RWPE2 (cell line): ENCODE data around the gene AVL9.

Experiments
- ATAC-seq: fragments of 200-7000 bp; cut with Tn5 transposase; 3 replicates; pipeline ENCODE4 v1.9.1; 2021; ENCODE audit warnings: low read depth
- DNase-seq: peaks from one replicate; pipeline ENCODE4 v3.0.0-alpha.2; 2020; ENCODE audit warnings: low spot score
- H3K27ac ChIP-seq: fragments of 450-650 bp; 2 replicates; pipeline ENCODE4 v1.5.1; 2017; ENCODE audit warnings: mild to moderate bottlenecking; ENCODE audit not compliant: poor library complexity, severe bottlenecking
- H3K27me3 ChIP-seq: fragments of 250-450 bp; sonication (Bioruptor Pico); 2 replicates; pipeline ENCODE4 v1.5.1; 2021; ENCODE audit warnings: mild to moderate bottlenecking, moderate library complexity; ENCODE audit not compliant: insufficient read depth, poor library complexity, severe bottlenecking
- H3K36me3 ChIP-seq: fragments of 250-450 bp; sonication (Bioruptor Pico); 2 replicates; pipeline ENCODE4 v1.5.1; 2020; ENCODE audit warnings: low read depth, mild to moderate bottlenecking, moderate library complexity
- H3K4me1 ChIP-seq: fragments of 250-450 bp; sonication (Bioruptor Pico); 2 replicates; pipeline ENCODE4 v1.5.1; 2021; ENCODE audit warnings: mild to moderate bottlenecking, moderate library complexity; ENCODE audit not compliant: insufficient read depth, poor library complexity, severe bottlenecking
- H3K4me3 ChIP-seq: fragments of 250-450 bp; sonication (Bioruptor Pico); 2 replicates; pipeline ENCODE4 v1.5.1; 2021; ENCODE audit warnings: mild to moderate bottlenecking, moderate library complexity; ENCODE audit not compliant: severe bottlenecking
- H3K9me3 ChIP-seq: fragments of 250-450 bp; sonication (Bioruptor Pico); 2 replicates; pipeline ENCODE4 v1.5.1; 2021; ENCODE audit warnings: mild to moderate bottlenecking, moderate library complexity; ENCODE audit not compliant: severe bottlenecking
- CTCF ChIP-seq: fragments of 450-650 bp; IDR thresholded peaks from one replicate; pipeline ENCODE4 v1.5.1; 2017; ENCODE audit warnings: mild to moderate bottlenecking, moderate library complexity; ENCODE audit not compliant: poor library complexity, severe bottlenecking

The AVL9 gene

GRCh38 chr7:32472015-32472414, 23.3 kb upstream of the AVL9 start:
- no peaks in the 10 kb centered on the region for H3K36me3 ChIP-seq
- H3K4me1 ChIP-seq: no peaks in the 10 kb centered on the region
- no peaks in the 10 kb centered on the region for H3K27me3 ChIP-seq
- H3K27ac ChIP-seq: no peak overlapping the region
- no peak for ATAC-seq
- H3K4me3 ChIP-seq: no peak overlapping the region
- no peak for DNase-seq
- H3K9me3 ChIP-seq: no peaks in the 10 kb centered on the region
- no peak for TF ChIP-seq CTCF

DNA sequence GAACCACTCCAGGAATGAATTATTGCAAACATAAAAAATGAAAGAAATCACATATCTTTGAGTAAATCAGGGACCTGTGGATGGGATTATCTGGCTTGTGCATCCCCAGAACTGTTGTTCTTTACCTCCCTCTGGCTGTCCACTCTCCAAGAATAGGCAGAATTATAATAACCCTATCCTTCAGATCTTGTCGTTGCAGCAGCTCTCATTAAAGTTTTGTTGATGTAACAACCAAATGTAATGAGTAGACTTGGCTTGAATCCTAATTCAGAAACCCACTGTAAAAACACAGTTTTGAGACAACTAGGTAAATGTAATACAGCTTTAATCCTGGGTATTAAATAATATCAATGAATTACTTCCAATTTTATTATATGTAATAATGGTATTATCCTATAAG, 21.3 kb upstream of the AVL9 start:
- Histone ChIP-seq H3K4me1 (peaks cover 3% of the 10 kb centered on the region), H3K4me3 (no peak overlapping the region), H3K36me3 (no peaks in the 10 kb centered on the region), H3K9me3 (no peaks in the 10 kb centered on the region), H3K27ac (no peak overlapping the region), H3K27me3 (no peaks in the 10 kb centered on the region)
- no peak for TF ChIP-seq CTCF
- DNase-seq (no peak), ATAC-seq (no peak)

DNA sequence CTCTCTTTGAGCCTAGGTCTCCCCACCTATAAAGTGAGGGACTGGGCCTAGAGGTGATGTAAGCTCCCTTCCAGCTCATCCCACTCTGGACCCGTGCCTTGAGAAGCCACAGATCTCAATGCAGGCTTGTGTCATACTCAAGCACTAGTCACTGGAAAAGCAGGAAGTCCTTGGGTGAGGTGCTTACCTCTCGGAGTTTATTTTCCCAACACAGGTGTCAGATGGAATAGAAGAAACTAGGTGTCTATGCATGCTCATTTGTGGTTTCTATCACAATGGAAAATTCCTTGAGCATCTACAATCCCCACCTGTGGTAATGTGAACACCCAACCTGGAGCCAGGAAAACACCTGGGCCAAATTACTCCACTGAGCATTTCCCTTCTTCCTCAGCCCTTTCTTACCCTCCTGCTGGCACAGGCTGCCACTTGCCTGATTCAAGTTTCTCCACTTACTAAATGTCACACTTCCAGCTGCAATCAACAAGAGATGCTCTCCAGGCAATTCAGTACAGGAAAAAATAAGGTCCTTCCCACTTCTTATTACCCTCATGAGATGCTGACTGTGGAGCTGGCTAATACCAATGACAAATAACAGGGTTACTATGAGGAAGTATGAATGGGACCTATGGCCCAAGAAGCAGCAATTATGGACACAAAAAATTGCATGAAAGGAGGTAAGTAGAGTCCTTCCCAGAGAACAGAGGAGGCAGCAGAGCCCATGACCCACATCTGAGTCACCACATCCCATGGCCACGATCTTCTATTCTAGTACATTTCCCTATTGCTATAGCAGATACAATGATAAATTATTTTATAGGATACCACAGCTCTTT, 18.3 kb upstream of the AVL9 start:
- no peak for TF ChIP-seq CTCF
- H3K4me3 ChIP-seq: no peak overlapping the region
- H3K27me3 ChIP-seq: no peaks in the 10 kb centered on the region
- ATAC-seq: peak; percentile 72
- H3K27ac ChIP-seq: no peak overlapping the region
- H3K4me1 ChIP-seq: peaks cover 3% of the 10 kb centered on the region
- DNase-seq: no peak
- no peaks in the 10 kb centered on the region for H3K36me3 ChIP-seq
- H3K9me3 ChIP-seq: no peaks in the 10 kb centered on the region

DNA sequence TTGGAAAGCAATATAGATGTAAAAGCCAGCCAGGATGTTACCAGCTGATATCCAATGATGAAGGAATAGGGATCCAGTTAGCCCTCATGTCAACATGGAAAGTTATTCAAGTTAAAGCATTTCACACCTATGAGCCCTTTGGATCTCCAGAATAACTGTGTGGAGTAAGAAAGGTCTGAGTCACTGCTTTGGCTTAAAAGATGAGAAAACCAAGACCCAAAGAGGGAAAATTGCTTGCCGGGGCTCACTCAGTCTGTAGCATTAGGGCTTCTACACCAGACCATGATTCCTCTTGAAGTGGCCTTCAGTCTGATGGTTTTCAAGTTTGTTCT, 17.7 kb upstream of the AVL9 start:
- Histone ChIP-seq H3K9me3 (no peaks in the 10 kb centered on the region), H3K27ac (no peak overlapping the region), H3K27me3 (no peaks in the 10 kb centered on the region), H3K4me1 (peaks cover 3% of the 10 kb centered on the region), H3K36me3 (no peaks in the 10 kb centered on the region), H3K4me3 (no peak overlapping the region)
- DNase-seq (no peak), ATAC-seq (no peak)
- no peak for TF ChIP-seq CTCF

DNA sequence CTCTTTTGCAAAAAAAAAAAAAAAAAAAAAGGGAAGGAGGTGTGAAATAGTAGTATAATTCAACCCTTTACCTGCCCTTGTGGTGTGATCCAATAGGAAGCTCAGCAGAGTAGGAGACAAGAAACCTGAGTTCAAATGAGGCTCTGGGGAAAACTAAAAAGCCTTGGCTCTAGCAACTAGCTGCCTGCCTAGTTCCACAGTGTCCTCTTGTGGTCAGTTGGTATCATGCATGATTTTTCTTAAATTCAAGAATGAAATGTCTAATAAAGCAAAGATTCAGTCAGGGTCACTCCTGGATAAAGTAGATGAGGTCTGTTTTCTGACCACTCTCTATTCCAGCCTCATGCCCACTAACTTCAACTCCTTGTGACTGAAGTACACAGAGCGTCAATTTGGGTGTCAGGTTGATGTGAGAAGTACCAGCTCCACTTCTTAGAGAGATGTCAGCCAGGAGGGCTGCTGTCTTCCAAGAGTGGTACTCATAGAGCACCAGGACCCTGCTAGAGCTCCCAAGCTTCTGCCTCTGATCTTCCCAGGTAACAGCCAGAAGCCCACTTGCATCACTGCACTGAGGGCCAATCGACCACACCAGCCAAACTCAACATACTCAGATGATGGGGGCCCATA, 15.6 kb upstream of the AVL9 start:
- H3K4me1 ChIP-seq: peaks cover 3% of the 10 kb centered on the region

More for the DNA sequence above, 15.6 kb upstream of the AVL9 start:
- TF ChIP-seq CTCF: peak; percentile 96
- Histone ChIP-seq H3K36me3 (no peaks in the 10 kb centered on the region), H3K4me3 (no peak overlapping the region), H3K9me3 (no peaks in the 10 kb centered on the region), H3K27ac (no peak overlapping the region), H3K27me3 (no peaks in the 10 kb centered on the region)
- no peak for DNase-seq
- no peak for ATAC-seq
